ENCODE data around the gene SAMD3. TPM values are rescaled to one million over a fixed set of nuclear protein-coding genes. Genes with fewer than 3 reads are reported as not detected.
"Not testable (repeated sequence)": the region's sequence is repeated elsewhere in the genome, so short reads cannot be mapped to it uniquely, and the experiment has no call there.

The SAMD3 gene
- total RNA-seq, 1 experiment from 2014 or later: not detected

- not testable (repeated sequence) for H3K4me3 ChIP-seq; H3K27ac ChIP-seq; H3K9me3 ChIP-seq (replicated peaks); H3K27me3 ChIP-seq; H3K36me3 ChIP-seq; DNase-seq; H3K4me1 ChIP-seq
Observed at GRCh38 chr6:130230531-130230930, 7.8 kb upstream of the SAMD3 start.

GRCh38 chr6:130229645-130230044, 6.9 kb upstream of the SAMD3 start:
- no peak for DNase-seq

GRCh38 chr6:130223508-130223907, 757 bp upstream of the SAMD3 start:
- no peak overlapping the region for H3K27ac ChIP-seq
- no peaks in the 10 kb centered on the region for H3K36me3 ChIP-seq
- H3K4me3 ChIP-seq: no peak overlapping the region
- DNase-seq: no peak
- H3K4me1 ChIP-seq: no peaks in the 10 kb centered on the region
- no peaks in the 10 kb centered on the region for H3K27me3 ChIP-seq
- no peaks in the 10 kb centered on the region for H3K9me3 ChIP-seq (replicated peaks)

More at GRCh38 chr6:130229645-130230044, 6.9 kb upstream of the SAMD3 start:
- no peaks in the 10 kb centered on the region for H3K27me3 ChIP-seq
- no peaks in the 10 kb centered on the region for H3K36me3 ChIP-seq
- no peak overlapping the region for H3K4me3 ChIP-seq
- H3K4me1 ChIP-seq: no peaks in the 10 kb centered on the region
- H3K27ac ChIP-seq: no peak overlapping the region
- no peaks in the 10 kb centered on the region for H3K9me3 ChIP-seq (replicated peaks)

- no peak for DNase-seq
Observed at GRCh38 chr6:130218134-130218533, 4.6 kb downstream of the SAMD3 start.

GRCh38 chr6:130216620-130217019, 6.1 kb downstream of the SAMD3 start:
- Histone ChIP-seq H3K9me3 (replicated peaks) (no peaks in the 10 kb centered on the region), H3K4me3 (no peak overlapping the region), H3K27ac (no peak overlapping the region), H3K36me3 (no peaks in the 10 kb centered on the region), H3K27me3 (no peaks in the 10 kb centered on the region), H3K4me1 (no peaks in the 10 kb centered on the region)
- DNase-seq: no peak

More at GRCh38 chr6:130218134-130218533, 4.6 kb downstream of the SAMD3 start:
- no peak overlapping the region for H3K4me3 ChIP-seq
- H3K4me1 ChIP-seq: no peaks in the 10 kb centered on the region
- H3K9me3 ChIP-seq (replicated peaks): no peaks in the 10 kb centered on the region
- no peak overlapping the region for H3K27ac ChIP-seq
- H3K27me3 ChIP-seq: no peaks in the 10 kb centered on the region
- H3K36me3 ChIP-seq: no peaks in the 10 kb centered on the region

- Histone ChIP-seq H3K4me3 (no peak overlapping the region), H3K36me3 (no peaks in the 10 kb centered on the region), H3K27me3 (no peaks in the 10 kb centered on the region), H3K27ac (no peak overlapping the region), H3K9me3 (replicated peaks) (no peaks in the 10 kb centered on the region), H3K4me1 (no peaks in the 10 kb centered on the region)
- DNase-seq: no peak
Observed at GRCh38 chr6:130215526-130215925, 7.2 kb downstream of the SAMD3 start.

GRCh38 chr6:130212215-130212874, 10.4 kb downstream of the SAMD3 start:
- Histone ChIP-seq H3K9me3 (replicated peaks) (no peaks in the 10 kb centered on the region), H3K36me3 (no peaks in the 10 kb centered on the region), H3K27me3 (no peaks in the 10 kb centered on the region), H3K27ac (no peak overlapping the region), H3K4me3 (no peak overlapping the region), H3K4me1 (no peaks in the 10 kb centered on the region)
- DNase-seq: no peak

- no peak for DNase-seq
- H3K4me1 ChIP-seq: no peaks in the 10 kb centered on the region
- H3K36me3 ChIP-seq: no peaks in the 10 kb centered on the region
- H3K27ac ChIP-seq: no peak overlapping the region
- no peak overlapping the region for H3K4me3 ChIP-seq
- H3K9me3 ChIP-seq (replicated peaks): no peaks in the 10 kb centered on the region
- H3K27me3 ChIP-seq: no peaks in the 10 kb centered on the region
Observed at GRCh38 chr6:130211691-130212090, 11.1 kb downstream of the SAMD3 start.

- Histone ChIP-seq H3K27me3 (no peaks in the 10 kb centered on the region), H3K4me1 (peaks cover 3% of the 10 kb centered on the region; the same call in 1 of the 2 replicates), H3K36me3 (no peaks in the 10 kb centered on the region), H3K9me3 (replicated peaks) (no peaks in the 10 kb centered on the region), H3K27ac (no peak overlapping the region), H3K4me3 (no peak overlapping the region)
- no peak for DNase-seq
Observed at GRCh38 chr6:130207979-130208649, 14.6 kb downstream of the SAMD3 start.

GRCh38 chr6:130206479-130206878, 16.3 kb downstream of the SAMD3 start:
- DNase-seq: no peak
- H3K36me3 ChIP-seq: no peaks in the 10 kb centered on the region
- no peak overlapping the region for H3K27ac ChIP-seq
- peaks cover 3% of the 10 kb centered on the region; the same call in 1 of the 2 replicates for H3K4me1 ChIP-seq
- H3K4me3 ChIP-seq: no peak overlapping the region
- H3K9me3 ChIP-seq (replicated peaks): no peaks in the 10 kb centered on the region
- no peaks in the 10 kb centered on the region for H3K27me3 ChIP-seq

- Histone ChIP-seq H3K36me3 (no peaks in the 10 kb centered on the region), H3K27me3 (no peaks in the 10 kb centered on the region), H3K9me3 (replicated peaks) (no peaks in the 10 kb centered on the region), H3K4me3 (no peak overlapping the region), H3K4me1 (peaks cover 3% of the 10 kb centered on the region; the same call in 1 of the 2 replicates), H3K27ac (no peak overlapping the region)
- DNase-seq: no peak
Observed at GRCh38 chr6:130204322-130204721, 18.4 kb downstream of the SAMD3 start.

GRCh38 chr6:130203370-130203769, 19.4 kb downstream of the SAMD3 start:
- DNase-seq: no peak
- Histone ChIP-seq H3K9me3 (replicated peaks) (no peaks in the 10 kb centered on the region), H3K4me3 (no peak overlapping the region), H3K27ac (no peak overlapping the region), H3K36me3 (no peaks in the 10 kb centered on the region), H3K4me1 (peaks cover 3% of the 10 kb centered on the region; the same call in 1 of the 2 replicates), H3K27me3 (no peaks in the 10 kb centered on the region)

- H3K9me3 ChIP-seq (replicated peaks): no peaks in the 10 kb centered on the region
- no peaks in the 10 kb centered on the region for H3K36me3 ChIP-seq
- no peak overlapping the region for H3K4me3 ChIP-seq
- H3K27me3 ChIP-seq: no peaks in the 10 kb centered on the region
- H3K27ac ChIP-seq: no peak overlapping the region
- no peak for DNase-seq
- peaks cover 3% of the 10 kb centered on the region; the same call in 1 of the 2 replicates for H3K4me1 ChIP-seq
Observed at GRCh38 chr6:130202782-130203181, 20.0 kb downstream of the SAMD3 start.

- H3K27ac ChIP-seq: no peak overlapping the region
- no peaks in the 10 kb centered on the region for H3K36me3 ChIP-seq
- DNase-seq: no peak
Observed at GRCh38 chr6:130200020-130200419, 22.7 kb downstream of the SAMD3 start.

GRCh38 chr6:130198483-130199035, 24.2 kb downstream of the SAMD3 start:
- Histone ChIP-seq H3K27ac (no peak overlapping the region), H3K9me3 (replicated peaks) (no peaks in the 10 kb centered on the region), H3K36me3 (no peaks in the 10 kb centered on the region), H3K4me1 (peaks cover 1% of the 10 kb centered on the region; the same call in 1 of the 2 replicates), H3K27me3 (no peaks in the 10 kb centered on the region), H3K4me3 (no peak overlapping the region)
- no peak for DNase-seq

More at GRCh38 chr6:130200020-130200419, 22.7 kb downstream of the SAMD3 start:
- Histone ChIP-seq H3K27me3 (no peaks in the 10 kb centered on the region), H3K4me3 (no peak overlapping the region), H3K4me1 (peaks cover 3% of the 10 kb centered on the region; the same call in 1 of the 2 replicates), H3K9me3 (replicated peaks) (no peaks in the 10 kb centered on the region)

Measured in SJCRH30 (cell line).